ENCODE measurements around the gene SLC13A3. TPM values are rescaled to one million over a fixed set of nuclear protein-coding genes. Genes with fewer than 3 reads are reported as not detected.

The SLC13A3 gene
- total RNA-seq = 10 to 100 TPM in 2 of 4 donors, 1 to 10 TPM in 2; 5.7 to 11.6 (median 9.3) TPM

GRCh38 chr20:46651091-46651962 is at the start of gene SLC13A3:
SLC13A3 (minus strand) TSS chr20:46651459; CDS start chr20:46651421, 38 bp downstream.
- Histone ChIP-seq H3K27me3 (peaks cover 0 to 32% of the 10 kb centered on the region in 2 donors), H3K27ac (peak within 1 kb of the TSS in 3 of 4 donors; percentile 37 to 80 (median 37)), H3K9me3 (no peaks in the 10 kb centered on the region), H3K36me3 (no peaks in the 10 kb centered on the region), H3K4me3 (peak within 1 kb of the TSS; percentile 3 to 44 (median 14)), H3K4me1 (peaks cover 0 to 7% (median 0%) of the 10 kb centered on the region in 4 donors)
- DNase-seq (ENCODE audit: low spot score in 2 of 2) = no peak
- TF ChIP-seq EP300 (IDR thresholded peaks at IDR 0.05) (no peak), POLR2A (IDR thresholded peaks at IDR 0.05) (no peak), CTCF (IDR thresholded peaks at IDR 0.05) (no peak)
- 30% methylated on average over 41 to 48 of the region's 55 CpGs for WGBS, 2 donors

GRCh38 chr20:46701057-46701456 is 49.8 kb upstream of the SLC13A3 start:
- TF ChIP-seq EP300 (IDR thresholded peaks at IDR 0.05) (no peak), CTCF (IDR thresholded peaks at IDR 0.05) (no peak), POLR2A (IDR thresholded peaks at IDR 0.05) (no peak)
- peaks cover 0 to 14% (median 0%) of the 10 kb centered on the region in 4 donors for H3K4me1 ChIP-seq
- 75 to 81% methylated on average over 2 of the region's 2 CpGs for WGBS, 2 donors
- H3K9me3 ChIP-seq = no peaks in the 10 kb centered on the region
- H3K27me3 ChIP-seq = peaks cover 0 to 5% of the 10 kb centered on the region in 2 donors
- no peak overlapping the region for H3K27ac ChIP-seq
- H3K36me3 ChIP-seq = no peaks in the 10 kb centered on the region
- H3K4me3 ChIP-seq = no peak overlapping the region
- DNase-seq (ENCODE audit: low spot score in 2 of 2) = no peak

GRCh38 chr20:46700481-46700880 is 49.2 kb upstream of the SLC13A3 start:
- Histone ChIP-seq H3K27me3 (peaks cover 0 to 5% of the 10 kb centered on the region in 2 donors), H3K4me1 (peaks cover 0 to 8% (median 0%) of the 10 kb centered on the region in 4 donors), H3K4me3 (no peak overlapping the region), H3K9me3 (no peaks in the 10 kb centered on the region), H3K27ac (no peak overlapping the region), H3K36me3 (no peaks in the 10 kb centered on the region)
- DNase-seq (ENCODE audit: low spot score in 2 of 2) = no peak
- 80 to 81% methylated on average over 6 of the region's 6 CpGs for WGBS, 2 donors
- TF ChIP-seq CTCF (IDR thresholded peaks at IDR 0.05) (no peak), EP300 (IDR thresholded peaks at IDR 0.05) (no peak), POLR2A (IDR thresholded peaks at IDR 0.05) (no peak)

GRCh38 chr20:46699651-46700359 is 48.5 kb upstream of the SLC13A3 start:
- TF ChIP-seq EP300 (IDR thresholded peaks at IDR 0.05) (no peak), POLR2A (IDR thresholded peaks at IDR 0.05) (no peak)
- DNase-seq (ENCODE audit: low spot score in 2 of 2) = no peak
- Histone ChIP-seq H3K4me1 (peaks cover 0 to 4% (median 0%) of the 10 kb centered on the region in 4 donors), H3K36me3 (no peaks in the 10 kb centered on the region), H3K9me3 (no peaks in the 10 kb centered on the region), H3K27me3 (peaks cover 0 to 5% of the 10 kb centered on the region in 2 donors), H3K4me3 (no peak overlapping the region), H3K27ac (no peak overlapping the region)
- 44 to 47% methylated on average over 12 of the region's 12 CpGs for WGBS, 2 donors

GRCh38 chr20:46698788-46699187 is 47.5 kb upstream of the SLC13A3 start:
- Histone ChIP-seq H3K4me3 (no peak overlapping the region), H3K9me3 (no peaks in the 10 kb centered on the region), H3K36me3 (no peaks in the 10 kb centered on the region), H3K4me1 (no peaks in the 10 kb centered on the region), H3K27ac (no peak overlapping the region), H3K27me3 (peaks cover 0 to 5% of the 10 kb centered on the region in 2 donors)
- TF ChIP-seq EP300 (IDR thresholded peaks at IDR 0.05) = no peak
- no peak for TF ChIP-seq CTCF (IDR thresholded peaks at IDR 0.05)
- no peak for TF ChIP-seq POLR2A (IDR thresholded peaks at IDR 0.05)
- DNase-seq (ENCODE audit: low spot score in 2 of 2) = no peak
- WGBS, 2 donors = 69 to 76% methylated on average over 2 of the region's 2 CpGs

Measured in tibial nerve (tissue), 4 donors.